ENCODE results near the gene SREBF1. TPM values are rescaled to one million over a fixed set of nuclear protein-coding genes. Genes with fewer than 3 reads are reported as not detected.

Gene SREBF1
- total and polyA plus RNA-seq, 2 of the 4 experiments (the other 2 are of a cell fraction), result 3.4 to 20.4 TPM

- no peak overlapping the region for H3K23ac ChIP-seq (ENCODE audit: low read depth, low read length)
- no peak overlapping the region for H3K18ac ChIP-seq (ENCODE audit: low read depth, low read length)
- H3K4me1 ChIP-seq (ENCODE audit: control insufficient read depth, insufficient read depth, low read length), result peaks cover 10% of the 10 kb centered on the region
- H4K8ac ChIP-seq (ENCODE audit: low read depth in 2 of 2, low read length in 2 of 2), result no peak overlapping the region
- no peak overlapping the region for H3K4me3 ChIP-seq (ENCODE audit: insufficient read depth, low read depth, low read length)
- H2BK20ac ChIP-seq (ENCODE audit: low read depth, low read length), result no peak overlapping the region
- TF ChIP-seq POLR2A (IDR thresholded peaks at IDR 0.05; ENCODE audit: low read depth, low read length) (no peak), SMC3 (IDR thresholded peaks at IDR 0.05; ENCODE audit: low read depth, low read length) (no peak), CEBPB (IDR thresholded peaks at IDR 0.05; ENCODE audit: low read depth, low read length) (no peak), CHD1 (IDR thresholded peaks at IDR 0.05; ENCODE audit: low read depth, low read length) (no peak), MAFK (IDR thresholded peaks at IDR 0.05; ENCODE audit: low read depth, low read length) (no peak), CTCF (conservative IDR thresholded peaks at IDR 0.05; ENCODE audit: low read depth, low read length) (no peak), RFX5 (IDR thresholded peaks at IDR 0.05; ENCODE audit: low read depth, low read length) (no peak)
- WGBS, 2 experiments (ENCODE audit: extremely low coverage in 2 of 2, insufficient read length in 1 of 2), result 87% methylated on average over 5 of the region's 8 CpGs; no CpG with 5 or more reads in 1 of the 2 experiments
- BruUV-seq (replicated peaks), result no TSS peak
- H2BK15ac ChIP-seq (ENCODE audit: low read depth, low read length), result no peak overlapping the region
- H4K20me1 ChIP-seq (ENCODE audit: insufficient read depth, low read length), result peaks cover 19% of the 10 kb centered on the region
- CTCF ChIA-PET, result no interaction called here
- no peak overlapping the region for H2BK120ac ChIP-seq (ENCODE audit: low read depth, low read length)
- DNase-seq, result no peak
- intact Hi-C loops (cut with micrococcal nuclease) (no loop called here), in situ Hi-C loops (cut with MboI; ENCODE audit: low sequenced_read_pairs) (loop anchor here (25.0 kb wide), 1 partner anchor 520 kb away; no protein-coding TSS in a partner anchor), dilution Hi-C loops (cut with HindIII; ENCODE audit: low sequenced_read_pairs, unreplicated experiment) (no loop called here)
- H3K9me1 ChIP-seq (ENCODE audit: insufficient read depth, low read length), result peaks cover 9% of the 10 kb centered on the region; the same call in 1 of the 2 replicates
- H4K91ac ChIP-seq (ENCODE audit: insufficient read depth, low read depth, low read length), result no peak overlapping the region
- POLR2A ChIA-PET (ENCODE audit: unreplicated experiment), result no interaction called here
- H3K79me1 ChIP-seq (ENCODE audit: low read depth in 1 of 2, low read length in 2 of 2), result peaks cover 0 to 4% of the 10 kb centered on the region in 2 experiments; a peak in 2 of 4 replicates
- H3K14ac ChIP-seq (replicated peaks; ENCODE audit: low read depth, low read length), result no peak overlapping the region
- no peak overlapping the region for H2AK9ac ChIP-seq (replicated peaks; ENCODE audit: low read depth, low read length, poor library complexity)
- H3K4ac ChIP-seq (ENCODE audit: low read depth, low read length), result no peak overlapping the region
- H4K5ac ChIP-seq (ENCODE audit: low read depth, low read length), result no peak overlapping the region
- no peak overlapping the region for H3K4me2 ChIP-seq (ENCODE audit: low read depth, low read length)
- no peak overlapping the region for H3K56ac ChIP-seq (ENCODE audit: extremely low read depth, insufficient read depth, low read length)
- H2BK5ac ChIP-seq (ENCODE audit: low read depth, low read length, poor library complexity, severe bottlenecking), result no peak overlapping the region
- H3K27ac ChIP-seq (ENCODE audit: insufficient read depth, low read length), result no peak overlapping the region
- H3K9ac ChIP-seq (ENCODE audit: low read depth, low read length), result no peak overlapping the region
- no peak overlapping the region for H2AK5ac ChIP-seq (ENCODE audit: low read depth, low read length)
- H3K9me3 ChIP-seq (ENCODE audit: control insufficient read depth, insufficient read depth, low read length), result no peaks in the 10 kb centered on the region
- H3K27me3 ChIP-seq (ENCODE audit: control insufficient read depth, insufficient read depth, low read length), result no peaks in the 10 kb centered on the region
- no peak overlapping the region for H2AFZ ChIP-seq (replicated peaks; ENCODE audit: low read length, poor library complexity)
- H3K36me3 ChIP-seq (ENCODE audit: control insufficient read depth, insufficient read depth, low read length), result peaks cover 41% of the 10 kb centered on the region
- no peak for ATAC-seq (ENCODE audit: low read depth)
These were observed 45.3 kb upstream of the SREBF1 start for GRCh38 chr17:17882082-17882581.

Measured in IMR-90 (cell line).